Mucosa of rectum (tissue), 2 donors: ENCODE results near the gene ANLN.

ENCODE experiments used
- H3K27ac ChIP-seq, 2 donors: one replicate each; pipeline ENCODE4 v1.7.0; 2013; ENCODE audit warnings: inconsistent platforms in 2 of 2, low read depth in 2 of 2, low read length in 2 of 2
- H3K27me3 ChIP-seq, 2 donors: one replicate each; pipeline ENCODE4 v1.7.0; 2013; ENCODE audit warnings: low read length in 2 of 2; ENCODE audit not compliant: control insufficient read depth in 2 of 2, insufficient read depth in 2 of 2
- H3K36me3 ChIP-seq, 2 donors: one replicate each; pipeline ENCODE4 v1.7.0; 2013; ENCODE audit warnings: low read length in 2 of 2; ENCODE audit not compliant: control insufficient read depth in 2 of 2, insufficient read depth in 2 of 2
- H3K4me1 ChIP-seq, 2 donors: one replicate each; pipeline ENCODE4 v1.7.0; 2013; ENCODE audit warnings: low read length in 2 of 2, mild to moderate bottlenecking in 1 of 2; ENCODE audit not compliant: control insufficient read depth in 2 of 2, insufficient read depth in 2 of 2
- H3K4me3 ChIP-seq, 2 donors: one replicate each; pipeline ENCODE4 v1.7.0; 2013; ENCODE audit warnings: low read length in 2 of 2
- H3K9ac ChIP-seq, 2 donors: one replicate each; pipeline ENCODE4 v1.7.0; 2013; ENCODE audit warnings: low read length in 2 of 2, low read depth in 1 of 2, mild to moderate bottlenecking in 1 of 2
- H3K9me3 ChIP-seq, 2 donors: one replicate each; pipeline ENCODE4 v1.7.0; 2013; ENCODE audit warnings: low read length in 2 of 2; ENCODE audit not compliant: control insufficient read depth in 2 of 2
- donor health status: healthy.
- donor health status: Normal muscosa, but diverticular disease.

ANLN gene

GRCh38 chr7:36407636-36408550, 18.2 kb downstream of the ANLN start:
- Histone ChIP-seq H3K4me3 (no peak overlapping the region), H3K9me3 (no peaks in the 10 kb centered on the region), H3K36me3 (peaks cover 0 to 3% of the 10 kb centered on the region in 2 donors), H3K9ac (no peak overlapping the region), H3K27me3 (no peaks in the 10 kb centered on the region), H3K27ac (no peak overlapping the region), H3K4me1 (peaks cover 4% of the 10 kb centered on the region in 2 donors)

- H3K4me3 ChIP-seq: no peak overlapping the region
- H3K27ac ChIP-seq: no peak overlapping the region
- peaks cover 0 to 3% of the 10 kb centered on the region in 2 donors for H3K36me3 ChIP-seq
- H3K9ac ChIP-seq: no peak overlapping the region
- H3K27me3 ChIP-seq: no peaks in the 10 kb centered on the region
- H3K4me1 ChIP-seq: peaks cover 4% of the 10 kb centered on the region in 2 donors
- H3K9me3 ChIP-seq: no peaks in the 10 kb centered on the region
Measured at GRCh38 chr7:36408589-36408988, 18.9 kb downstream of the ANLN start.

- Histone ChIP-seq H3K9ac (no peak overlapping the region), H3K9me3 (no peaks in the 10 kb centered on the region), H3K36me3 (peaks cover 0 to 3% of the 10 kb centered on the region in 2 donors), H3K4me1 (peaks cover 4% of the 10 kb centered on the region in 2 donors), H3K27ac (no peak overlapping the region), H3K4me3 (no peak overlapping the region), H3K27me3 (no peaks in the 10 kb centered on the region)
Measured at GRCh38 chr7:36409180-36409579, 19.5 kb downstream of the ANLN start.

GRCh38 chr7:36415144-36415543, 25.5 kb downstream of the ANLN start:
- H3K4me3 ChIP-seq: no peak overlapping the region
- no peaks in the 10 kb centered on the region for H3K9me3 ChIP-seq
- H3K4me1 ChIP-seq: no peaks in the 10 kb centered on the region
- no peaks in the 10 kb centered on the region for H3K27me3 ChIP-seq
- H3K27ac ChIP-seq: no peak overlapping the region
- H3K36me3 ChIP-seq: peaks cover 0 to 5% of the 10 kb centered on the region in 2 donors
- H3K9ac ChIP-seq: no peak overlapping the region

- Histone ChIP-seq H3K27ac (no peak overlapping the region), H3K9ac (no peak overlapping the region), H3K4me1 (no peaks in the 10 kb centered on the region), H3K9me3 (no peaks in the 10 kb centered on the region), H3K36me3 (peaks cover 0 to 2% of the 10 kb centered on the region in 2 donors), H3K27me3 (no peaks in the 10 kb centered on the region), H3K4me3 (no peak overlapping the region)
Measured at GRCh38 chr7:36416251-36416650, 26.6 kb downstream of the ANLN start.

GRCh38 chr7:36420307-36420706, 30.6 kb downstream of the ANLN start:
- H3K9me3 ChIP-seq: no peaks in the 10 kb centered on the region
- no peak overlapping the region for H3K9ac ChIP-seq
- H3K4me1 ChIP-seq: no peaks in the 10 kb centered on the region
- H3K36me3 ChIP-seq: peaks cover 0 to 2% of the 10 kb centered on the region in 2 donors
- H3K27ac ChIP-seq: no peak overlapping the region
- no peak overlapping the region for H3K4me3 ChIP-seq
- no peaks in the 10 kb centered on the region for H3K27me3 ChIP-seq

- no peaks in the 10 kb centered on the region for H3K27me3 ChIP-seq
- H3K27ac ChIP-seq: no peak overlapping the region
- H3K4me1 ChIP-seq: no peaks in the 10 kb centered on the region
- no peak overlapping the region for H3K4me3 ChIP-seq
- no peaks in the 10 kb centered on the region for H3K9me3 ChIP-seq
- H3K36me3 ChIP-seq: peaks cover 0 to 2% of the 10 kb centered on the region in 2 donors
- H3K9ac ChIP-seq: no peak overlapping the region
Measured at GRCh38 chr7:36422072-36422471, 32.4 kb downstream of the ANLN start.

GRCh38 chr7:36423633-36424032, 34.0 kb downstream of the ANLN start:
- H3K27me3 ChIP-seq: no peaks in the 10 kb centered on the region
- no peak overlapping the region for H3K9ac ChIP-seq
- no peak overlapping the region for H3K27ac ChIP-seq
- no peaks in the 10 kb centered on the region for H3K9me3 ChIP-seq
- no peak overlapping the region for H3K4me3 ChIP-seq
- no peaks in the 10 kb centered on the region for H3K36me3 ChIP-seq
- no peaks in the 10 kb centered on the region for H3K4me1 ChIP-seq

- Histone ChIP-seq H3K9ac (no peak overlapping the region), H3K27ac (no peak overlapping the region), H3K36me3 (no peaks in the 10 kb centered on the region), H3K9me3 (no peaks in the 10 kb centered on the region), H3K4me1 (no peaks in the 10 kb centered on the region), H3K4me3 (no peak overlapping the region), H3K27me3 (no peaks in the 10 kb centered on the region)
Measured at GRCh38 chr7:36430186-36430585, 40.5 kb downstream of the ANLN start.

- H3K4me1 ChIP-seq: no peaks in the 10 kb centered on the region
- no peak overlapping the region for H3K27ac ChIP-seq
- no peaks in the 10 kb centered on the region for H3K36me3 ChIP-seq
- no peak overlapping the region for H3K9ac ChIP-seq
- no peak overlapping the region for H3K4me3 ChIP-seq
- no peaks in the 10 kb centered on the region for H3K9me3 ChIP-seq
- H3K27me3 ChIP-seq: no peaks in the 10 kb centered on the region
Measured at GRCh38 chr7:36430881-36431280, 41.2 kb downstream of the ANLN start.
